ENCODE measurements around the gene C22orf42. TPM values are rescaled to one million over a fixed set of nuclear protein-coding genes. Genes with fewer than 3 reads are reported as not detected.

The C22orf42 gene
- total RNA-seq, 1 experiment from 2014 or later, result not detected

- CTCF ChIA-PET, result no interaction called here
- no peaks in the 10 kb centered on the region for H3K4me1 Mint-ChIP-seq (ENCODE audit: insufficient read depth, unreplicated experiment)
- no peak overlapping the region for H3K27ac Mint-ChIP-seq (ENCODE audit: low read depth, unreplicated experiment)
- no peak for TF ChIP-seq CTCF (IDR thresholded peaks at IDR 0.05; ENCODE audit: unreplicated experiment)
- intact Hi-C loops (cut with micrococcal nuclease), result no loop called here
- POLR2A ChIA-PET, result no interaction called here
- no peak for DNase-seq (ENCODE audit: unreplicated experiment)
- no TSS peak for BruUV-seq (replicated peaks)
- H3K9me3 Mint-ChIP-seq (ENCODE audit: unreplicated experiment), result no peaks in the 10 kb centered on the region
- peaks cover 88% of the 10 kb centered on the region for H3K27me3 Mint-ChIP-seq (ENCODE audit: insufficient read depth, unreplicated experiment)
- no peak overlapping the region for H3K4me3 Mint-ChIP-seq (ENCODE audit: unreplicated experiment)
- peaks cover 6% of the 10 kb centered on the region for H3K36me3 Mint-ChIP-seq (ENCODE audit: insufficient read depth, unreplicated experiment)
These were observed 46.7 kb downstream of the C22orf42 start for GRCh38 chr22:32112380-32112779.

GRCh38 chr22:32106930-32107329 is 52.2 kb downstream of the C22orf42 start:
- intact Hi-C loops (cut with micrococcal nuclease), result loop anchor here (10.0 kb wide), 1 partner anchor 368 kb away; the partner anchor contains the start of gene FBXO7
- no peak overlapping the region for H3K27ac Mint-ChIP-seq (ENCODE audit: low read depth, unreplicated experiment)

GRCh38 chr22:32103658-32104315 is 55.3 kb downstream of the C22orf42 start:
- peak; percentile 17 for DNase-seq (ENCODE audit: unreplicated experiment)
- H3K9me3 Mint-ChIP-seq (ENCODE audit: unreplicated experiment), result no peaks in the 10 kb centered on the region
- H3K4me3 Mint-ChIP-seq (ENCODE audit: unreplicated experiment), result no peak overlapping the region
- ChIA-PET POLR2A (interaction anchor here (1.4 kb wide), 1 partner anchor 12 kb away, joined by 4 read pairs; no protein-coding TSS in a partner anchor), CTCF (interaction anchor here (0.6 to 4.7 kb wide), 21 partner anchors 10 to 865 kb away, joined by 3 to 44 read pairs (median 5); partner anchors contain the start of gene RFPL2)
- peak; percentile 45 for TF ChIP-seq CTCF (IDR thresholded peaks at IDR 0.05; ENCODE audit: unreplicated experiment)
- BruUV-seq (replicated peaks), result no TSS peak
- no peaks in the 10 kb centered on the region for H3K4me1 Mint-ChIP-seq (ENCODE audit: insufficient read depth, unreplicated experiment)
- no peak overlapping the region for H3K27ac Mint-ChIP-seq (ENCODE audit: low read depth, unreplicated experiment)
- H3K27me3 Mint-ChIP-seq (ENCODE audit: insufficient read depth, unreplicated experiment), result peaks cover 62% of the 10 kb centered on the region
- intact Hi-C loops (cut with micrococcal nuclease), result loop anchor here (1.0 to 10.0 kb wide), 7 partner anchors 99 to 371 kb away; partner anchors contain the start of gene FBXO7
- no peaks in the 10 kb centered on the region for H3K36me3 Mint-ChIP-seq (ENCODE audit: insufficient read depth, unreplicated experiment)

More at GRCh38 chr22:32106930-32107329, 52.2 kb downstream of the C22orf42 start:
- DNase-seq (ENCODE audit: unreplicated experiment), result peak; percentile 42
- peaks cover 77% of the 10 kb centered on the region for H3K27me3 Mint-ChIP-seq (ENCODE audit: insufficient read depth, unreplicated experiment)
- no peaks in the 10 kb centered on the region for H3K9me3 Mint-ChIP-seq (ENCODE audit: unreplicated experiment)
- ChIA-PET POLR2A (interaction anchor here (0.6 to 1.7 kb wide), 2 partner anchors 9 to 367 kb away, joined by 3 to 4 read pairs; partner anchors contain the start of gene FBXO7), CTCF (interaction anchor here (0.6 to 1.4 kb wide), 6 partner anchors 94 to 745 kb away, joined by 3 to 6 read pairs (median 3); partner anchors contain the start of gene BPIFC)
- H3K36me3 Mint-ChIP-seq (ENCODE audit: insufficient read depth, unreplicated experiment), result no peaks in the 10 kb centered on the region
- no peak overlapping the region for H3K4me3 Mint-ChIP-seq (ENCODE audit: unreplicated experiment)
- no peak for TF ChIP-seq CTCF (IDR thresholded peaks at IDR 0.05; ENCODE audit: unreplicated experiment)
- BruUV-seq (replicated peaks), result no TSS peak
- H3K4me1 Mint-ChIP-seq (ENCODE audit: insufficient read depth, unreplicated experiment), result no peaks in the 10 kb centered on the region

GRCh38 chr22:32100711-32101110 is 58.4 kb downstream of the C22orf42 start:
- intact Hi-C loops (cut with micrococcal nuclease), result loop anchor here (5.0 to 10.0 kb wide), 2 partner anchors 277 to 374 kb away; partner anchors contain the start of gene FBXO7
- no peak for TF ChIP-seq CTCF (IDR thresholded peaks at IDR 0.05; ENCODE audit: unreplicated experiment)
- ChIA-PET POLR2A (interaction anchor here (0.6 kb wide), 1 partner anchor 144 kb away, joined by 3 read pairs; no protein-coding TSS in a partner anchor), CTCF (interaction anchor here (0.6 to 4.7 kb wide), 8 partner anchors 19 to 1069 kb away, joined by 3 to 44 read pairs (median 4); no protein-coding TSS in a partner anchor)
- no peak overlapping the region for H3K4me3 Mint-ChIP-seq (ENCODE audit: unreplicated experiment)
- no TSS peak for BruUV-seq (replicated peaks)
- H3K27ac Mint-ChIP-seq (ENCODE audit: low read depth, unreplicated experiment), result no peak overlapping the region
- H3K9me3 Mint-ChIP-seq (ENCODE audit: unreplicated experiment), result no peaks in the 10 kb centered on the region
- peaks cover 50% of the 10 kb centered on the region for H3K27me3 Mint-ChIP-seq (ENCODE audit: insufficient read depth, unreplicated experiment)
- no peaks in the 10 kb centered on the region for H3K36me3 Mint-ChIP-seq (ENCODE audit: insufficient read depth, unreplicated experiment)
- DNase-seq (ENCODE audit: unreplicated experiment), result no peak
- H3K4me1 Mint-ChIP-seq (ENCODE audit: insufficient read depth, unreplicated experiment), result no peaks in the 10 kb centered on the region

Measured in MCF 10A (cell line).